Caco-2 (cell line): ENCODE measurements around the gene OR56A4. TPM values are rescaled to one million over a fixed set of nuclear protein-coding genes. Genes with fewer than 3 reads are reported as not detected.
A peak's percentile ranks its signal among the peaks of the same experiment; 100 is the strongest.

ENCODE experiments used
- BruUV-seq: library from RNA; stranded (reverse); fragments of 400-500 nt; replicated peaks from 2 replicates; lab custom pipeline; 2021; lab: Mats Ljungman, UMichigan
- CTCF ChIA-PET: fragments of 300-600 bp; sonication (Branson Sonifier 250); formaldehyde crosslinking; loops from one replicate; lab custom pipeline; 2022; ENCODE audit warnings: antibody characterized with exemption; lab: Charles Lee
- POLR2A ChIA-PET: fragments of 300-600 bp; sonication (Branson Sonifier 250); formaldehyde crosslinking; loops from one replicate; lab custom pipeline; 2022; ENCODE audit warnings: antibody characterized with exemption; lab: Charles Lee
- DNase-seq, 2 experiments: peaks; one replicate each; pipeline versions ENCODE4 v3.0.0 to v3.0.0-alpha.2; 2020 to 2022
- H3K27me3 ChIP-seq: replicated peaks from 2 replicates; pipeline ENCODE4 v1.6.0; 2011; ENCODE audit warnings: low read length; ENCODE audit not compliant: control insufficient read depth, insufficient read depth
- H3K36me3 ChIP-seq: 2 replicates; pipeline ENCODE4 v1.5.1; 2011; ENCODE audit warnings: low read length; ENCODE audit not compliant: control insufficient read depth, insufficient read depth
- H3K4me1 ChIP-seq: fragments of 250-450 bp; sonication (Bioruptor Pico); 2 replicates; pipeline ENCODE4 v1.5.1; 2020; ENCODE audit warnings: mild to moderate bottlenecking
- H3K4me3 ChIP-seq: 2 replicates; pipeline ENCODE4 v1.5.1; 2011; ENCODE audit warnings: low read depth, mild to moderate bottlenecking, control low read depth, low read length
- H3K9me3 ChIP-seq: fragments of 250-450 bp; sonication (Bioruptor Pico); 2 replicates; pipeline ENCODE4 v1.5.1; 2020; ENCODE audit warnings: mild to moderate bottlenecking, moderate library complexity
- H3K27ac Mint-ChIP-seq: one replicate; pipeline ENCODE4 v1.8.0; 2022; ENCODE audit warnings: mixed read lengths; ENCODE audit not compliant: unreplicated experiment
- H3K27me3 Mint-ChIP-seq: one replicate; pipeline ENCODE4 v1.8.0; 2022; ENCODE audit warnings: mixed read lengths; ENCODE audit not compliant: insufficient read depth, unreplicated experiment
- H3K36me3 Mint-ChIP-seq: one replicate; pipeline ENCODE4 v1.8.0; 2022; ENCODE audit warnings: mild to moderate bottlenecking, mixed read lengths; ENCODE audit not compliant: insufficient read depth, unreplicated experiment
- H3K4me1 Mint-ChIP-seq: one replicate; pipeline ENCODE4 v1.8.0; 2022; ENCODE audit warnings: low read depth, mixed read lengths; ENCODE audit not compliant: unreplicated experiment
- H3K4me3 Mint-ChIP-seq: one replicate; pipeline ENCODE4 v1.8.0; 2022; ENCODE audit warnings: mild to moderate bottlenecking, moderate library complexity, mixed read lengths; ENCODE audit not compliant: unreplicated experiment
- H3K9me3 Mint-ChIP-seq: one replicate; pipeline ENCODE4 v1.8.0; 2022; ENCODE audit warnings: mixed read lengths; ENCODE audit not compliant: unreplicated experiment
- intact Hi-C: fragments of 100-400 bp; cut with micrococcal nuclease; formaldehyde crosslinking; loops from one replicate; pipeline ENCODE4 v1.10.0; 2022; ENCODE audit not compliant: unreplicated experiment
- total RNA-seq: library from RNA; stranded (reverse); gene quantifications from 2 replicates; pipeline ENCODE4 v1.2.3, GENCODE V29; 2022
- TF ChIP-seq, protein P1 (sequence below), 2 experiments: fragments of 200-600 bp in 1 of 2; IDR thresholded peaks; 1 replicate in 1 of 2; 2 replicates in 1 of 2; pipeline versions ENCODE4 v1.5.1 to v1.8.0; 2011 to 2022; ENCODE audit warnings: antibody characterized with exemption in 1 of 2, control low read depth in 1 of 2, inconsistent platforms in 1 of 2, low read depth in 1 of 2, low read length in 1 of 2, mild to moderate bottlenecking in 1 of 2, moderate library complexity in 1 of 2; ENCODE audit not compliant: insufficient read depth in 1 of 2, severe bottlenecking in 1 of 2, unreplicated experiment in 1 of 2

Gene OR56A4
- total RNA-seq, 1 experiment from 2014 or later: not detected

DNA sequence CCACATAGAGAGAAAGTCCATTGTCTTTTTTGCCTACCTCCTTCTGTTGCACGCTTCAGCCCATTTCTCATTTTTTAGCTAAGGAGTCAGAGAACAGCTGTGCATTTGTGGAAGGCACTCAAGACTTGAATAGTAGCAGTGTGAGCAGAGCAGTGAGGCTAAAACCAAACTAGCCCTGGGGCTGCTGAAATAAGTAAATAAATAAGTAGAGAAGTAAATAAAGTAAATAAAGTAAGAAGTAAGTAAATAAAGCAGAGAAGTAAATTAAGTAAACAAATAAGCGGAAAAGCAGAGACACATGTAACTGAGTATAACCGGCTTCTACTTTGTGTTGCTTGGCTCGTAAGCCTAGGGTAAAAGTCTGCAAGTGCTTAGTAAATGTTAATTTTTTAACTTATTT is 17.5 kb downstream of the OR56A4 start:
- no peak for DNase-seq
- Mint-ChIP-seq H3K27me3 (peaks cover 24% of the 10 kb centered on the region), H3K27ac (no peak overlapping the region), H3K9me3 (no peaks in the 10 kb centered on the region), H3K4me1 (no peaks in the 10 kb centered on the region), H3K36me3 (no peaks in the 10 kb centered on the region), H3K4me3 (no peak overlapping the region)
- intact Hi-C loops: no loop called here
- Histone ChIP-seq H3K9me3 (no peaks in the 10 kb centered on the region), H3K36me3 (no peaks in the 10 kb centered on the region), H3K4me3 (no peak overlapping the region), H3K27me3 (no peaks in the 10 kb centered on the region), H3K4me1 (no peaks in the 10 kb centered on the region)
- no TSS peak for BruUV-seq
- POLR2A ChIA-PET: no interaction called here
- CTCF ChIA-PET: no interaction called here
- TF ChIP-seq, protein P1, sequence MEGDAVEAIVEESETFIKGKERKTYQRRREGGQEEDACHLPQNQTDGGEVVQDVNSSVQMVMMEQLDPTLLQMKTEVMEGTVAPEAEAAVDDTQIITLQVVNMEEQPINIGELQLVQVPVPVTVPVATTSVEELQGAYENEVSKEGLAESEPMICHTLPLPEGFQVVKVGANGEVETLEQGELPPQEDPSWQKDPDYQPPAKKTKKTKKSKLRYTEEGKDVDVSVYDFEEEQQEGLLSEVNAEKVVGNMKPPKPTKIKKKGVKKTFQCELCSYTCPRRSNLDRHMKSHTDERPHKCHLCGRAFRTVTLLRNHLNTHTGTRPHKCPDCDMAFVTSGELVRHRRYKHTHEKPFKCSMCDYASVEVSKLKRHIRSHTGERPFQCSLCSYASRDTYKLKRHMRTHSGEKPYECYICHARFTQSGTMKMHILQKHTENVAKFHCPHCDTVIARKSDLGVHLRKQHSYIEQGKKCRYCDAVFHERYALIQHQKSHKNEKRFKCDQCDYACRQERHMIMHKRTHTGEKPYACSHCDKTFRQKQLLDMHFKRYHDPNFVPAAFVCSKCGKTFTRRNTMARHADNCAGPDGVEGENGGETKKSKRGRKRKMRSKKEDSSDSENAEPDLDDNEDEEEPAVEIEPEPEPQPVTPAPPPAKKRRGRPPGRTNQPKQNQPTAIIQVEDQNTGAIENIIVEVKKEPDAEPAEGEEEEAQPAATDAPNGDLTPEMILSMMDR (IDR thresholded peaks at IDR 0.05; ENCODE audit: insufficient read depth in 1 of 2, low read depth in 1 of 2, low read length in 1 of 2, severe bottlenecking in 1 of 2, unreplicated experiment in 1 of 2): no peak

- no peaks in the 10 kb centered on the region for H3K4me1 Mint-ChIP-seq
- CTCF ChIA-PET: no interaction called here
- H3K4me3 Mint-ChIP-seq: no peak within 1 kb of the TSS
These were observed 19.9 kb downstream of the OR56A4 start, which contains the start of gene OR52L1 for GRCh38 chr11:5986885-5987284. Gene OR52L1, minus strand, starts transcription at chr11:5986985. Its CDS starts 55 bp downstream, at chr11:5986930.

DNA sequence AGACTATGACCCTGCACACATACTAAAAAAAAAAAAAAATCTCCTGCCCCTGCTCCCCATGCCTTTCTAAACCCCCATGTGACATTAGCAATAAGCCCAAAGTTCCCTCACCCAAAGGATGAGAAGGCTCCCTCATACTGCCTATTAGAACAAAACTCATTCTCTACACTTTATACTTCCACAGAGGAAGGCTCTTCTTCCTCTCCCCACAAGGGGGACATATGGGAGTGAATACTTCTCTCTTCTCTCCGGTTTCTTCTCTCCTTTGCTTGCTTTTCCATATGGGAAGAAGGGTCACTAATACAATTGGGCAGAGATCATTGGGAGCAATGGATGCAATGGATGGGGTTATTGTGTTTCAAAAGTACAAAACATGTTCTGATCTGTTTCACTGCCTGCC is 23.3 kb downstream of the OR56A4 start:
- H3K36me3 Mint-ChIP-seq: no peaks in the 10 kb centered on the region
- no peak for DNase-seq
- Histone ChIP-seq H3K4me1 (no peaks in the 10 kb centered on the region), H3K36me3 (no peaks in the 10 kb centered on the region), H3K9me3 (no peaks in the 10 kb centered on the region), H3K4me3 (no peak overlapping the region), H3K27me3 (no peaks in the 10 kb centered on the region)
- ChIA-PET CTCF (no interaction called here), POLR2A (no interaction called here)
- intact Hi-C loops: no loop called here
- no peaks in the 10 kb centered on the region for H3K9me3 Mint-ChIP-seq
- BruUV-seq: no TSS peak
- H3K27me3 Mint-ChIP-seq: peaks cover 30% of the 10 kb centered on the region
- TF ChIP-seq, protein P1 (IDR thresholded peaks at IDR 0.05; ENCODE audit: insufficient read depth in 1 of 2, low read depth in 1 of 2, low read length in 1 of 2, severe bottlenecking in 1 of 2, unreplicated experiment in 1 of 2): peak in 1 of 2 experiments; percentile 33
- no peak overlapping the region for H3K4me3 Mint-ChIP-seq
- no peak overlapping the region for H3K27ac Mint-ChIP-seq
- H3K4me1 Mint-ChIP-seq: no peaks in the 10 kb centered on the region

More at GRCh38 chr11:5986885-5987284, 19.9 kb downstream of the OR56A4 start, which contains the start of gene OR52L1:
- Histone ChIP-seq H3K27me3 (no peaks in the 10 kb centered on the region), H3K4me1 (no peaks in the 10 kb centered on the region), H3K4me3 (no peak within 1 kb of the TSS), H3K9me3 (no peaks in the 10 kb centered on the region), H3K36me3 (no peaks in the 10 kb centered on the region)
- intact Hi-C loops: no loop called here
- H3K27me3 Mint-ChIP-seq: peaks cover 29% of the 10 kb centered on the region
- no peaks in the 10 kb centered on the region for H3K9me3 Mint-ChIP-seq
- TF ChIP-seq, protein P1 (IDR thresholded peaks at IDR 0.05; ENCODE audit: insufficient read depth in 1 of 2, low read depth in 1 of 2, low read length in 1 of 2, severe bottlenecking in 1 of 2, unreplicated experiment in 1 of 2): no peak
- no peaks in the 10 kb centered on the region for H3K36me3 Mint-ChIP-seq
- no peak within 1 kb of the TSS for H3K27ac Mint-ChIP-seq
- DNase-seq: no peak
- BruUV-seq: no TSS peak
- POLR2A ChIA-PET: interaction anchor here (0.5 kb wide), 1 partner anchor 1053 kb away, joined by 3 read pairs; no protein-coding TSS in a partner anchor
